Esophagus muscularis mucosa (tissue), 4 donors: Measurements from ENCODE around the gene BRAT1. TPM values are rescaled to one million over a fixed set of nuclear protein-coding genes. Genes with fewer than 3 reads are reported as not detected.

Experiments used
- DNase-seq: peaks from one replicate; pipeline ENCODE4 v3.0.0-alpha.2; 2017; ENCODE audit errors: extremely low spot score
- H3K27ac ChIP-seq, 4 donors: fragments of 200-600 bp; sonication (generic); replicated peaks in 1 of 4; 1 replicate in 3 of 4; 2 replicates in 1 of 4; pipeline ENCODE4 v1.5.1; 2016 to 2019; ENCODE audit warnings: mild to moderate bottlenecking in 1 of 4
- H3K27me3 ChIP-seq, 4 donors: fragments of 200-600 bp; sonication (generic); one replicate each; pipeline versions ENCODE4 v1.5.1 to v1.6.0; 2016 to 2019
- H3K36me3 ChIP-seq, 4 donors: fragments of 200-600 bp; sonication (generic); one replicate each; pipeline ENCODE4 v1.5.1; 2016 to 2019
- H3K4me1 ChIP-seq, 4 donors: fragments of 200-600 bp; sonication (generic); one replicate each; pipeline ENCODE4 v1.5.1; 2016 to 2019
- H3K4me3 ChIP-seq, 4 donors: fragments of 200-600 bp; sonication (generic); 1 replicate in 2 of 4; 2 replicates in 2 of 4; pipeline ENCODE4 v1.5.1; 2016 to 2019; ENCODE audit warnings: mild to moderate bottlenecking in 4 of 4, moderate library complexity in 1 of 4
- H3K9me3 ChIP-seq, 4 donors: fragments of 200-600 bp; sonication (generic); 1 replicate in 3 of 4; 2 replicates in 1 of 4; pipeline ENCODE4 v1.5.1; 2016 to 2019
- CTCF ChIP-seq, 3 experiments: fragments of 200-600 bp in 2 of 3; fragments of 450-650 bp in 1 of 3; sonication (generic) in 2 of 3; IDR thresholded peaks; one replicate each; pipeline ENCODE4 v1.5.1; 2017 to 2019; ENCODE audit warnings: antibody characterized with exemption in 3 of 3, mild to moderate bottlenecking in 2 of 3, moderate library complexity in 1 of 3
- EP300 ChIP-seq: sonication (generic); formaldehyde crosslinking; IDR thresholded peaks from one replicate; pipeline ENCODE4 v1.6.1; 2017; ENCODE audit warnings: antibody characterized with exemption
- POLR2A ChIP-seq: fragments of 450-650 bp; IDR thresholded peaks from one replicate; pipeline ENCODE4 v1.6.1; 2017; ENCODE audit warnings: antibody characterized with exemption, moderate library complexity, mild to moderate bottlenecking, low read depth
- POLR2AphosphoS5 ChIP-seq, 2 donors: sonication (generic); formaldehyde crosslinking; IDR thresholded peaks; one replicate each; pipeline ENCODE4 v1.6.1; 2017; ENCODE audit warnings: antibody characterized with exemption in 2 of 2
- WGBS: methylation state at CpG from one replicate; pipeline ENCODE4 v1.1.5; 2018; 5-methylcytosine and 5-hydroxymethylcytosine counted together
- intact Hi-C: fragments of 100-400 bp; cut with DNase I; formaldehyde crosslinking; loops from one replicate; pipeline ENCODE4 v1.15.1; 2023
- total RNA-seq, 4 donors: library from RNA; depleted of rRNA; stranded (reverse); fragments of >200 nt; gene quantifications; one replicate each; pipeline versions ENCODE4 v1.1.0 to v1.2.1, GENCODE V29; 2016

Gene BRAT1
- total RNA-seq, 4 donors from 2014 or later, result 22.0 to 43.8 (median 32.7) TPM

GRCh38 chr7:2513702-2514101, 41.6 kb downstream of the BRAT1 start:
- WGBS, result 100% methylated on average over 1 of the region's 7 CpGs
- no peaks in the 10 kb centered on the region for H3K9me3 ChIP-seq
- TF ChIP-seq POLR2AphosphoS5 (IDR thresholded peaks at IDR 0.05) (no peak), POLR2A (no peak), EP300 (no peak), CTCF (IDR thresholded peaks at IDR 0.05) (no peak)
- H3K4me1 ChIP-seq, result peaks cover 33 to 49% (median 45%) of the 10 kb centered on the region in 4 donors
- no peak overlapping the region for H3K27ac ChIP-seq
- intact Hi-C loops, result no loop called here
- H3K27me3 ChIP-seq, result peaks cover 0 to 8% (median 0%) of the 10 kb centered on the region in 4 donors
- H3K4me3 ChIP-seq, result no peak overlapping the region
- no peaks in the 10 kb centered on the region for H3K36me3 ChIP-seq
- no peak for DNase-seq

- no peak for TF ChIP-seq POLR2A
- no peaks in the 10 kb centered on the region for H3K9me3 ChIP-seq
- no peak for DNase-seq
- no peaks in the 10 kb centered on the region for H3K36me3 ChIP-seq
- WGBS, result 82% methylated on average over 3 of the region's 3 CpGs
- H3K4me3 ChIP-seq, result no peak overlapping the region
- intact Hi-C loops, result no loop called here
- H3K27ac ChIP-seq, result no peak overlapping the region
- peaks cover 42 to 51% (median 51%) of the 10 kb centered on the region in 4 donors for H3K4me1 ChIP-seq
- no peaks in the 10 kb centered on the region for H3K27me3 ChIP-seq
Observed at GRCh38 chr7:2512713-2513112, 42.6 kb downstream of the BRAT1 start.

GRCh38 chr7:2512179-2512661, 43.1 kb downstream of the BRAT1 start:
- Histone ChIP-seq H3K27me3 (no peaks in the 10 kb centered on the region), H3K36me3 (no peaks in the 10 kb centered on the region), H3K9me3 (no peaks in the 10 kb centered on the region), H3K4me1 (peaks cover 45 to 56% (median 55%) of the 10 kb centered on the region in 4 donors), H3K27ac (peak overlapping the region in 2 of 4 donors; percentile 9 to 48), H3K4me3 (no peak overlapping the region)
- TF ChIP-seq POLR2AphosphoS5 (IDR thresholded peaks at IDR 0.05) (no peak), CTCF (IDR thresholded peaks at IDR 0.05) (no peak), EP300 (no peak), POLR2A (no peak)
- WGBS, result 63% methylated on average over 7 of the region's 12 CpGs
- intact Hi-C loops, result no loop called here
- DNase-seq, result no peak

- peak overlapping the region; percentile 9 to 53 (median 48) for H3K27ac ChIP-seq
- no CpG with 5 or more reads among the region's 18 CpGs for whole genome bisulfite sequencing
- TF ChIP-seq POLR2AphosphoS5 (IDR thresholded peaks at IDR 0.05), result no peak
- no peak for TF ChIP-seq CTCF (IDR thresholded peaks at IDR 0.05)
- no peak for TF ChIP-seq EP300
- TF ChIP-seq POLR2A, result no peak
- peak overlapping the region in 2 of 4 donors; percentile 7 to 9 for H3K4me3 ChIP-seq
- intact Hi-C loops, result no loop called here
- H3K27me3 ChIP-seq, result no peaks in the 10 kb centered on the region
- no peak for DNase-seq
- no peaks in the 10 kb centered on the region for H3K36me3 ChIP-seq
- H3K9me3 ChIP-seq, result no peaks in the 10 kb centered on the region
- H3K4me1 ChIP-seq, result peaks cover 45 to 56% (median 55%) of the 10 kb centered on the region in 4 donors
Observed at GRCh38 chr7:2511769-2512168, 43.6 kb downstream of the BRAT1 start.

GRCh38 chr7:2510909-2511768, 44.2 kb downstream of the BRAT1 start:
- whole genome bisulfite sequencing, result 44% methylated on average over 15 of the region's 27 CpGs
- TF ChIP-seq CTCF (IDR thresholded peaks at IDR 0.05) (no peak), EP300 (no peak), POLR2AphosphoS5 (IDR thresholded peaks at IDR 0.05) (no peak), POLR2A (no peak)
- Histone ChIP-seq H3K27me3 (no peaks in the 10 kb centered on the region), H3K9me3 (no peaks in the 10 kb centered on the region), H3K36me3 (no peaks in the 10 kb centered on the region), H3K4me3 (peak overlapping the region in 2 of 4 donors; percentile 7 to 14), H3K27ac (peak overlapping the region; percentile 9 to 53 (median 48)), H3K4me1 (peaks cover 45 to 56% (median 55%) of the 10 kb centered on the region in 4 donors)
- DNase-seq, result no peak
- intact Hi-C loops, result no loop called here
